ENCODE measurements around the gene PTPMT1.
"Not testable (repeated sequence)": the region's sequence is repeated elsewhere in the genome, so short reads cannot be mapped to it uniquely, and the experiment has no call there.

The PTPMT1 gene

GRCh38 chr11:47527186-47527585 lies 38.2 kb upstream of the PTPMT1 start:
- H3K9me3 ChIP-seq (ENCODE audit: insufficient read depth, low read length), result no peaks in the 10 kb centered on the region
- peaks cover 24% of the 10 kb centered on the region for H3K36me3 ChIP-seq (ENCODE audit: insufficient read depth, insufficient read length, low read length)
- H3K4me3 ChIP-seq (ENCODE audit: insufficient read length, low read depth), result no peak overlapping the region
- DNase-seq (ENCODE audit: low read depth, low spot score), result no peak
- no peak for TF ChIP-seq YY1 (IDR thresholded peaks at IDR 0.05; ENCODE audit: insufficient read depth, insufficient read length)
- TF ChIP-seq ZNF274 (IDR thresholded peaks at IDR 0.05; ENCODE audit: low read depth, low read length), result no peak
- no peak for TF ChIP-seq SUZ12 (IDR thresholded peaks at IDR 0.05; ENCODE audit: extremely low read depth, insufficient read depth, insufficient read length)
- H3K4me1 ChIP-seq (ENCODE audit: insufficient read depth, insufficient read length), result peaks cover 14% of the 10 kb centered on the region
- H3K9ac ChIP-seq (ENCODE audit: insufficient read length, low read depth), result no peak overlapping the region
- no peaks in the 10 kb centered on the region for H3K27me3 ChIP-seq (ENCODE audit: insufficient read depth, insufficient read length)

GRCh38 chr11:47529951-47530350 lies 35.4 kb upstream of the PTPMT1 start:
- no peak for DNase-seq (ENCODE audit: low read depth, low spot score)
- TF ChIP-seq ZNF274 (IDR thresholded peaks at IDR 0.05; ENCODE audit: low read depth, low read length) (no peak), SUZ12 (IDR thresholded peaks at IDR 0.05; ENCODE audit: extremely low read depth, insufficient read depth, insufficient read length) (no peak), YY1 (IDR thresholded peaks at IDR 0.05; ENCODE audit: insufficient read depth, insufficient read length) (no peak)
- no peak overlapping the region for H3K4me3 ChIP-seq (ENCODE audit: insufficient read length, low read depth)
- no peaks in the 10 kb centered on the region for H3K9me3 ChIP-seq (ENCODE audit: insufficient read depth, low read length)
- no peak overlapping the region for H3K9ac ChIP-seq (ENCODE audit: insufficient read length, low read depth)
- no peaks in the 10 kb centered on the region for H3K27me3 ChIP-seq (ENCODE audit: insufficient read depth, insufficient read length)
- peaks cover 28% of the 10 kb centered on the region for H3K36me3 ChIP-seq (ENCODE audit: insufficient read depth, insufficient read length, low read length)
- H3K4me1 ChIP-seq (ENCODE audit: insufficient read depth, insufficient read length), result no peaks in the 10 kb centered on the region

GRCh38 chr11:47530721-47531120 lies 34.7 kb upstream of the PTPMT1 start:
- peaks cover 31% of the 10 kb centered on the region for H3K36me3 ChIP-seq (ENCODE audit: insufficient read depth, insufficient read length, low read length)
- not testable (repeated sequence) for H3K9me3 ChIP-seq (ENCODE audit: insufficient read depth, low read length); H3K4me1 ChIP-seq (ENCODE audit: insufficient read depth, insufficient read length)

GRCh38 chr11:47531666-47532065 lies 33.7 kb upstream of the PTPMT1 start:
- Histone ChIP-seq H3K9me3 (ENCODE audit: insufficient read depth, low read length) (no peaks in the 10 kb centered on the region), H3K27me3 (ENCODE audit: insufficient read depth, insufficient read length) (no peaks in the 10 kb centered on the region), H3K36me3 (ENCODE audit: insufficient read depth, insufficient read length, low read length) (peaks cover 35% of the 10 kb centered on the region), H3K4me3 (ENCODE audit: insufficient read length, low read depth) (no peak overlapping the region), H3K4me1 (ENCODE audit: insufficient read depth, insufficient read length) (no peaks in the 10 kb centered on the region), H3K9ac (ENCODE audit: insufficient read length, low read depth) (no peak overlapping the region)
- TF ChIP-seq YY1 (IDR thresholded peaks at IDR 0.05; ENCODE audit: insufficient read depth, insufficient read length) (no peak), ZNF274 (IDR thresholded peaks at IDR 0.05; ENCODE audit: low read depth, low read length) (no peak)
- no peak for DNase-seq (ENCODE audit: low read depth, low spot score)

More at GRCh38 chr11:47530721-47531120, 34.7 kb upstream of the PTPMT1 start:
- DNase-seq (ENCODE audit: low read depth, low spot score); H3K27me3 ChIP-seq (ENCODE audit: insufficient read depth, insufficient read length); H3K9ac ChIP-seq (ENCODE audit: insufficient read length, low read depth); H3K4me3 ChIP-seq (ENCODE audit: insufficient read length, low read depth): not testable (repeated sequence)

- H3K4me3 ChIP-seq (ENCODE audit: insufficient read length, low read depth), result no peak overlapping the region
- no peak overlapping the region for H3K9ac ChIP-seq (ENCODE audit: insufficient read length, low read depth)
- TF ChIP-seq SUZ12 (IDR thresholded peaks at IDR 0.05; ENCODE audit: extremely low read depth, insufficient read depth, insufficient read length) (no peak), ZNF274 (IDR thresholded peaks at IDR 0.05; ENCODE audit: low read depth, low read length) (no peak), YY1 (IDR thresholded peaks at IDR 0.05; ENCODE audit: insufficient read depth, insufficient read length) (no peak)
- H3K36me3 ChIP-seq (ENCODE audit: insufficient read depth, insufficient read length, low read length), result peaks cover 35% of the 10 kb centered on the region
- no peak for DNase-seq (ENCODE audit: low read depth, low spot score)
- H3K9me3 ChIP-seq (ENCODE audit: insufficient read depth, low read length), result no peaks in the 10 kb centered on the region
- no peaks in the 10 kb centered on the region for H3K27me3 ChIP-seq (ENCODE audit: insufficient read depth, insufficient read length)
- no peaks in the 10 kb centered on the region for H3K4me1 ChIP-seq (ENCODE audit: insufficient read depth, insufficient read length)
Measured at GRCh38 chr11:47532597-47533213, 32.7 kb upstream of the PTPMT1 start.

GRCh38 chr11:47533690-47534151 lies 31.7 kb upstream of the PTPMT1 start:
- H3K9me3 ChIP-seq (ENCODE audit: insufficient read depth, low read length), result no peaks in the 10 kb centered on the region
- peaks cover 29% of the 10 kb centered on the region for H3K36me3 ChIP-seq (ENCODE audit: insufficient read depth, insufficient read length, low read length)
- no peak overlapping the region for H3K9ac ChIP-seq (ENCODE audit: insufficient read length, low read depth)
- no peak overlapping the region for H3K4me3 ChIP-seq (ENCODE audit: insufficient read length, low read depth)
- TF ChIP-seq ZNF274 (IDR thresholded peaks at IDR 0.05; ENCODE audit: low read depth, low read length) (no peak), YY1 (IDR thresholded peaks at IDR 0.05; ENCODE audit: insufficient read depth, insufficient read length) (no peak), SUZ12 (IDR thresholded peaks at IDR 0.05; ENCODE audit: extremely low read depth, insufficient read depth, insufficient read length) (no peak)
- H3K27me3 ChIP-seq (ENCODE audit: insufficient read depth, insufficient read length), result no peaks in the 10 kb centered on the region
- no peaks in the 10 kb centered on the region for H3K4me1 ChIP-seq (ENCODE audit: insufficient read depth, insufficient read length)
- no peak for DNase-seq (ENCODE audit: low read depth, low spot score)

- no peak for DNase-seq (ENCODE audit: low read depth, low spot score)
- H3K9me3 ChIP-seq (ENCODE audit: insufficient read depth, low read length), result no peaks in the 10 kb centered on the region
- no peaks in the 10 kb centered on the region for H3K4me1 ChIP-seq (ENCODE audit: insufficient read depth, insufficient read length)
- H3K36me3 ChIP-seq (ENCODE audit: insufficient read depth, insufficient read length, low read length), result peaks cover 19% of the 10 kb centered on the region
- TF ChIP-seq SUZ12 (IDR thresholded peaks at IDR 0.05; ENCODE audit: extremely low read depth, insufficient read depth, insufficient read length) (no peak), ZNF274 (IDR thresholded peaks at IDR 0.05; ENCODE audit: low read depth, low read length) (no peak), YY1 (IDR thresholded peaks at IDR 0.05; ENCODE audit: insufficient read depth, insufficient read length) (no peak)
- no peak overlapping the region for H3K4me3 ChIP-seq (ENCODE audit: insufficient read length, low read depth)
- H3K9ac ChIP-seq (ENCODE audit: insufficient read length, low read depth), result no peak overlapping the region
- no peaks in the 10 kb centered on the region for H3K27me3 ChIP-seq (ENCODE audit: insufficient read depth, insufficient read length)
Measured at GRCh38 chr11:47534704-47535251, 30.6 kb upstream of the PTPMT1 start.
